Femur (tissue), 1 donor: ENCODE data around the gene TRAT1.
"Not testable (repeated sequence)": the region's sequence is repeated elsewhere in the genome, so short reads cannot be mapped to it uniquely, and the experiment has no call there.

Source experiments
- DNase-seq: peaks from one replicate; pipeline ENCODE4 v3.0.0-alpha.2; 2017

Gene TRAT1, protein sequence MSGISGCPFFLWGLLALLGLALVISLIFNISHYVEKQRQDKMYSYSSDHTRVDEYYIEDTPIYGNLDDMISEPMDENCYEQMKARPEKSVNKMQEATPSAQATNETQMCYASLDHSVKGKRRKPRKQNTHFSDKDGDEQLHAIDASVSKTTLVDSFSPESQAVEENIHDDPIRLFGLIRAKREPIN

DNA sequence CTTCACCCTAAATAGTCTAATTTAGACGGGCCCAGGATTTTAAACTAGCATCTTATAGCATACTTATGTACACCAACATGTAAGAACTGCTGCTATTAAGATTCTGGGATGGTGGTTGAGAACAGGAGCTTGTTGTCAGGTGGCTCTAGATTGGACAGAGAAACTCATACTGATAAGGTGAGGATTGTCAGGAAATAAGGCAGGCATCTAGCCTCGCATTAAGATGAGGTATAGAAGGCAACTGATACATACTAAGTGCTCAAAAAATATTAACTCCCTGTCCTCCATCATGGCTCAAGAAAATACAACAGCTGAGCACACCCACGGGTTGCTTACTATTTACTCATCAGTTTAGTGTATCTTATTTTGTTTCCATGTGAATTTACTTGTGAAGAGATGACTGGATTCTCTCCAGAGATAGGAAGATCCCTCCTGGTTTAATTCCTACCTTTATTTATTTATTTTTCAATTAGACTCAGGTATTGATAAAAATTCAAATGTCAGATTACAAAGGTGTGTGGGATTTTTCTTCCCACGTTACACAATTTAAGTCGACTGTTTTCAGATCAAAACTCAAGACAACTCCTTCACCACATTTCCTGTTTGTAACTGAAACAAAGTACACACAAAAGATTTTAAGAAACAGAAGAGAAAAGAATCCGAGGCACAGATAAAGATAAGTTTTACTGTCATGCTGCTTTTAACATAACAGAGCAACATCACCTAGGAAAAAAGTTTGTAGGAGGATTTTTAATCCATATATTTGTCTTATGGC is at the start of gene TRAT1:
Gene TRAT1 (plus strand): TSS at position 664 of the 775 bp plus-strand sequence. CDS start 142 bp downstream, outside the sequence.
- DNase-seq = no peak

DNA sequence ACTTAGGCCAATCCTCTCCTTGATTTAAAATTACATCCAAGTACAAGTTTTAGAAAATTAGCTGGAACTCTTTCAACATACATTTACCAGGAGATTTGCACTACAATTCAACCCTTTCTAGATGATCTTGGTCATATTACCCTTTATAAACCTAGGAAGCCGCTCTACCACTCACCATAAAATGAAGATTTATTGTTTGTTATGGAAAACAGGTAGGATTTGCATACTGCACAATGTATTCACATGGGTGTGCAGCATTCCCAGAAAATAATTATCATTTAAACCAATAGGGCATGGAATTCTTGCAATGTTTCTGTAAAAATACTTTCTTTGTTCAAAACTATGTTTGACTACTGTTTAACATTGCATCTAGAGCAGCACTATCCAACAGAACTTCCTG is 46.9 kb upstream of the TRAT1 start:
- DNase-seq = no peak

DNA sequence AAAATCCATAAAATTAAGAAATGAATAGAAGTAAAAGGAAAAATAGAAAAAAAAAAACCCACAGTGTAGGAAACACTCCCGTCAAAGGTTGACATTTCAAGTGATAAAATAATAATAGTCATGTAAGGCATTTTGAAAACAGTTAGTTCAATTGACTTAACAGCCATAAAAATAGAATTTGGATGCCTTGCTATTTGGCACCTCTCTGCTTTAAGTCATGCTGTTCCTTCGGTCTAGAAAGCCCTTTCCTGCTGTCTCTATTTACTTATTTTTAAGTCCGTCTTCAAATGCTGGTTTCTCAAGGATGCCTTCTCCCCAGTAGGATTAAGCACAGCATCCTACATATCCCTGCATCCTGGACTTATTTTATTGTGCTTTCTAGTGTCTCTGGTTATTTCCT is 43.1 kb upstream of the TRAT1 start:
- no peak for DNase-seq

DNA sequence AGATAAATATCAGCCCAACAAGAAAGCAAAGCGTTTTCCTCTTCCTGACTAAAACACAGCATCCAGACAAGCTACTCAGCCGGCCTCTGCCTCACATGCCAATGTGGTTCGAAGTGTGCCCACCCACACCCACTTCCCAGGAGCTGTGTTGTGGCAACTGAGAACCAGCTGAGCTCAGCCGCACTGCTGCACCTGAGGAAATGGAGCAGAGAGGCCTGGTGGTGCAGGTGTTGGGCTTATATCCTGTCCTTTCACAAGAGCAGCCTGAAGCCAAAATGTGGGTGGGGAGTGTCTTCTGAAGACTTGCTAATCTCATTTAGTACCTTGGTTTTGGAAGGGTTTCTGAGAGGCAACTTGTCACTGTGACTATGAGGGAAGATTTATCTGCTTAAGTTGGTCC is 42.4 kb upstream of the TRAT1 start:
- no peak for DNase-seq

DNA sequence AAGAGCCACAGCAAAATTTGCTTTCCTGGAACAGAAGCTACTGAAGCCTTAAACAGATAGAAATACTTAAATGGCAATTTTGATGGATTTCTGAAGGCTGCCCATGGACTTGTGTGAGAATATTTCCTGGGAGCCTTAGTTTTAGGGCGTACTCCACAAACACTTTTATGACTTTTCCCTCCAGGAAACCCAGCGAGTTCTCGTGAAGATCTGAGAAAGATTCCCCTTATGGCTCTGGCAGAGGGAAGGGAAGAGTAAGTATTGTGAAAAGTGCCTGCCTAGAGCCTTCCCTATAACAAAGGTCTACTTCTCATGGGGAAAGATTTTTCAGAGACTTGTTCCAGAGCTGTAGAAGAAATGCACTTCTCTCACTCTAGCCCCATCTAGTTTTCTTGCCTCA is 31.1 kb upstream of the TRAT1 start:
- DNase-seq = no peak

DNA sequence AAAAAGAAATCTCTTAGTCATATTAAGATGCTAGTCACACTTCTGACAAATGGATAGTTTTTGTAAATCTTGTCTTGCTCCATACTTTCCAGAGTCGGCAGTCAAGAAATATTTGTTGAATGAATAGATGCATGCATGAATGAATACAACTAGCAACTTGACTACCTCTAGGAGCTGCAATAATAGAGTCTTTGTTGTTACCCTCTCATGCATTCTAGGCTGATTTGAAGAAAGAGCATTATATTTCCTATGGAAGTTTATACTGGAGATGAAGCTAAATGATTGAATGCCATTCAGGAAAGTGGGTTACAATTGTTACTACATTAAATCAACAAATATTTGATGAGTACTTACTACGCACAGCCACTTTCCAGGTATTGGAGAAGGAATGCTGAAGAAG is 18.1 kb upstream of the TRAT1 start:
- DNase-seq = no peak

DNA sequence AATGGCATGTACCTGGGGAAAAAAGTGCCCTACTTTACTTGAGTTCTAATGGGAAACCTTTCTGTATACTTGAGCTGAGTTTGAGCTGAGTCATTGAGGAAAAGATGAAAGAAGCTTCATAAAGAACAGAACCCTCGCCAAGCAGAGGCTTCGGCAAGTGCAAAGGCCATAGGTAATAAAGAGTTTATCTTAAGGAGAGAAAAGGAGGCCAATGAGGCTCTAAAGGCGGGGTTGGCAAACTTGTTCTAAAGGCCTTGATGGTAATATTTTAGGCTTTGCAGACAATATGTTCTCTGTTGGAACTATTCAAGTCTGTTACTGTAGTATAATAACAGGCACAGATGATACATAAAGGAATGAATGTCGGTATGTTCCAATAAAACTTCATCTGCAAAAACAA is 17.6 kb upstream of the TRAT1 start:
- no peak for DNase-seq

DNA sequence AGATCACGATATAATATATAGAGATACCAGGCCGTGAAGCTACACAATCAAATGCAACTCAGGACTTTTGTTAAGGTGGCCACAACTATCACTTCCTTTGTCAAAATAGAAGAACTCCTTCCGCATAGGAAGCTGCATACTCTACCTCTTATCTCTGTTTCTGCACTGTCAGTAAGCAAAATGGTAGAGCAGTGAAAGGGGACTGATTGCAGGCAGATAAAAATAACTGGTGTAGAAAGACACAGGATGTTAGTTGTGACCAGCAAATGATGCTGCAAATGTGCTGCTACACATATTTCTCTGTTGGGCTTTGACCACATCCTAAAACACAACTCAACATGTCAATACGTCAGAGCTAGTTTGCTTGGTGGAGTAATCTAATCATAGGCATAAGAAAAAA is 16.3 kb upstream of the TRAT1 start:
- DNase-seq = no peak

DNA sequence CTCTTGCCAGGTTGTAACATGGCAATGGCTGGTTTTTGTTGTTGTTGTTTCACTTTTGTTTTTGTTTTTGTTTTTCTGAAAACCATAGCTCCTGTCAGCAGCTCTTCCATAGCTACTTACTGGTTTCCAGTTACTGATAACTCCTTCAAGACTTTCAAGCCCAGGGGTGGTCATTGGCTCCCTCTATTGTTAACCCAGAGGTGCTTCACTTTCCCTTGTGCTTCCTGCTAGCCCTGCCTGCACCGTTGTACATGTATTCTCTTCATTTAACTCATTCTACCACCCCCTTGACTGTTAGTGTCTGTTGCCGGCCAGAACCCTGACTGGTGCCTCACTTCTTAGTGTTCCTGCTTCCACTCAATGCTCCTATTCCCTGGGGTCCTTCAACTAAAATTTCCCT is 4.2 kb upstream of the TRAT1 start:
- no peak for DNase-seq

DNA sequence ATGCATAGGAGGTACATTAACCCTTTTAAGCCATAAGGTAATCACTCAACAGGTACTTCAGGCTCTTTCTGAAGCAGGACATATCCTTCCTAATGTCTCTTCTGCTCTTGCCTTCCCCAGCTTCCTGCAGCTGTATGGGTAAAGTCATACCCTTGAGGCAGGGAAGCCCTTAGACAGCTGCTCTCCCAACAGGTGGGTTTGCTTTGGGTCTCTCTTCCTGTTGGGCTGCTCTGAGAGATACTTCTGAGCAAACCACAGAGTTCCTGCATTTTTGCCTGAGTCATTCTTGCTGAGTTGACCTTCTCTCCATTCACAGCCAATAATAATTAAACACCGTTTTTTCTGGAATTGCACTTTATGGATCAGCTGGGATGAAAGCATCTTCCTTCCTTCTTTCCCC is 2.0 kb upstream of the TRAT1 start:
- DNase-seq = no peak

DNA sequence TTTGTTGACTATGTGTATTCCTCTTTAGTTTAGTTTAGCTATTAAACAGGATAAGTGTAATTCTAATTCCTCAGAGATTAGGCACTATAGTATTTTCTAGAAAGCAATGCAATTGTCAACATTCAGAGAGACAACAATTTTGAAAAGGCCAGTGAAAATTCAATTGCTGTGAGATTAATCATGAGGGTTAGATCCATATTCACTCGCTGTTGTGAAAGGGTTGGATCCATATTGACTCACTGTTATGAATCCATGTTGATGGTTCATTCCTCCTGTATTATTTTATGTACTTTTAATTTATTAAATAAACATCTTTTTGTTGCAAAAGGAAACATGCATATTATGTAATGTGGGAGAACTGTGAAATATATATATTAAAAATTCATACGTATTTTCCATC is 641 bp downstream of the TRAT1 start:
- DNase-seq = no peak

DNA sequence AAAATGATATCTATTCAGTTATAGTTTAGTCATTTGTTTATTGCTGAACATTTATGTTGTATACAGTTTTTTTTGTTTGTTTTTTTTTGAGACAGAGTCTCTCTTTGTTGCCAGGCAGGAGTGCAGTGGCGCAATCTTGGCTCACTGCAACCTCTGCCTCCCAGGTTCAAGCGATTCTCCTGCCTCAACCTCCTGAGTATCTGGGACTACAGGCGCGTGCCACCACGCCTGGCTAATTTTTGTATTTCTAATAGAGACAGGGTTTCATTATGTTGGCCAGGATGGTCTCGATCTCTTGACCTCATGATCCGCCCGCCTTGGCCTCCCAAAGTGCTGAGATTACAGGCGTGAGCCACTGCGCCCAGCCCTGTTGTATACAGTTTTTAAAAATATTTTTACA is 1.2 kb downstream of the TRAT1 start:
- DNase-seq = not testable (repeated sequence)

DNA sequence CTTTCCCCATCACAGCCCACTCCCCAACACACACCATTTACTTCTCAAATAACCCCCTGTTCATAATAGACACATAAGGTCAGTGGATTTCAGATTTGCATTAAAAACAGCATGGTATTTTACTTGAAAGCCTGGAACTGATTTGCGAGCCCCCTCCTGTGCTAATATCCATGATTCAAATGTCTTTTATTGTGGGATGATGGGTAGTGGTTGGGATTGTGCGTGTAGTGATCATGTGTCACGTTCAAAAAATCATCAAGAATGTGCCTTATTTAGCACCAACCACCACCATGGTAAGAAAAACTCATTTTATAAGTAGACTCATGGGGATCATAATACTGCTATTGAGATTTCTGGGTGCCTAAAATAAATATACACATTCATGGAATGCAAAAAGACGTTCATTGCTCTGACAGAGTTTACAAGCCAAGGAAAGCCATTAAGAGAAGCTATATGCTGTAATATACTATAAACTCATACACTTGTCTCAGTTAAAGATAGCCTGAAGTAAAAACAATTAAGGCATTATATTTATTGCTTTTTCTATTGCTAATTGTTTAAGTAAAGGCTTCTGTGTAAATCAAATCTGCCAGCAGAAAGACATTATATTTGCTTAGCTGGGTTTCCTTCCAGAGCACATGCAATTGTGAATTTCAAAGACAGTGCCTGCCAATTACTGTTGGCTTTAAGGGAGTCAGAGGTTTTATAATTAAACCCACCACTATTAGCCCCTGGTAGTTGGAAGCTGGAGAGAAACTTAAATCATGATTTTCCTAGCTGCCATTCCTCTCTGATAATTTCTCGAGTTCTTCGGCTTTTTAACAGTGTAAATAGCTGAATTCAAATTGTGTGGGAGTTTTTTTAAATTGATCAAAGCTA is 4.0 kb downstream of the TRAT1 start:
- no peak for DNase-seq

DNA sequence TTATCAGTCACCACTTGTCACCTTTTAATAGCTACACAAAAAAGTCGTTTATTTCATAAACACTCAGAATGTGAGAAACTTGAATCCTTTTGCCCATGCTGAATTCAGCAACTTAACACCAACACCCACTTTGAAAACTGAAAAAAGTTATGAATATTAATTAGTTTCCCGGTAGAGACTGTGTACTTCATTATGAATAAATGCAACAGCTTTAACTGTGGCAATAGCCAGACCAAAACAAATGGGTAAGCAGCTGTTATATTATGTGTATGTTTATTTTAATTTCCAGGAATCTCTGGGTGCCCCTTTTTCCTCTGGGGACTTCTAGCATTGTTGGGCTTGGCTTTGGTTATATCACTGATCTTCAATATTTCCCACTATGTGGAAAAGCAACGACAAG is 7.8 kb downstream of the TRAT1 start:
- DNase-seq = no peak

DNA sequence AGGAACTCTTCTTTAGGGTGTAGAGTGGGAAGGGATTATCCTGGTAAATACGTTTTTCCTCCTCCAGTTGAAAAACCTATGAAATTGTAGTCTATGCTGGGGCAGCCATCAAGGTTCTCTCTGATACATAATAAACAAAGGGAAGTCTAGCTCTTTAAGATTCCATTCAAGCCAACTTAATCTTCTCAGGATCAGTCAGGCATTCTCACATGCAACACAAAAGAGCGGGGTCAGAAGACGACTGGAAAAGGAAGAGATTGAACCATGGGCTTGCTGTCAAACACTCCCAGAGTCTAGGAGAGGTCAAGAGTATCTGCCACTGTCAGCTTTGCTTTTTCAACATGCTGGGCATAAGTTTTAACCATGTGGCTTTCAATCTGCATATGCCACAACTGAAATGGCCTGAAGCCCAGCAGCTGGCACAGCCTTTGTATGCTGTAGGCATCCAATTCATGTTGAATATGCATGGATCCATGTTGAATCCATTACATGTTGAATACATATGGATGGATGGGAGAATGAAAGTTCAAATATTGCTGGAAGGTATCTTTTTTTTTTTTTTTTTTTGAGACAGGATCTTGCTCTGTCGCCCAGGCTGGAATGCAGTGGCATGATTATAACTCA is 8.5 kb downstream of the TRAT1 start:
- no peak for DNase-seq

DNA sequence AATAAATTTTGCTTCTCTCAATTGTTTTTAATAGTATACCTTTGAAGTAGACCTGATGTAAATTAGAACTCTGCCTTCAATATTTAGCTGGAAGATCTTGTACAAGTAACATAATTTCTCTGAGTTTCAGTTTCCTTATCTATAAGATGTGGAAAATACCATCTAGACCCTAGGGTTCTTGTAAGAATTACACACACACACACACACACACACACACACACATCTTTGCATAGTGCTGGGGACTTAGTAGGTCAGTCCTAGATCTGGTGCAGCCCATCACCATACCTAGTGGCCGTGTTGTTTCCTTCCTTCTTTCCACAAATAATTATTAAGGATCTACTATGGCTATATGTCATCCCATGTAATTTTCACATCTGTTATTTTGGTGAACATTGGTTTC is 11.0 kb downstream of the TRAT1 start:
- no peak for DNase-seq

DNA sequence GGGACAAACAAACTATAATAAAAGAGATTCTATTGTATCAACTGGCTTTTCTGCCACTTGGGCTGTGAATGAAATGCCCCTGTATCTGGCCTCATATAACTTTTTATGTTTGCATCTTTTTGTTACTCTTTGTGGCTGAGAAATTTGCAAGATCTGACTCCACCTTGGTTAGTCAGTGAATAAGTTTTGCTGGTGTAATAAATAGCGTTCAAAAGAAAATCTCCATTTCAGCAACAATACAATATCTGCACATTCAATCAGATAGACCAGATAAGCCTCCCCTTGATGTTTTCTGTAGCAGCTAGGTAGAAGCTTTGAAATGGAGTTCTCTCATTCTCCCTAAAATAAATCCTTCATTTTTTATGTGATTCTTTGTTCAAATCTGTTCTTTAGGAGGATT is 12.0 kb downstream of the TRAT1 start:
- DNase-seq = no peak

DNA sequence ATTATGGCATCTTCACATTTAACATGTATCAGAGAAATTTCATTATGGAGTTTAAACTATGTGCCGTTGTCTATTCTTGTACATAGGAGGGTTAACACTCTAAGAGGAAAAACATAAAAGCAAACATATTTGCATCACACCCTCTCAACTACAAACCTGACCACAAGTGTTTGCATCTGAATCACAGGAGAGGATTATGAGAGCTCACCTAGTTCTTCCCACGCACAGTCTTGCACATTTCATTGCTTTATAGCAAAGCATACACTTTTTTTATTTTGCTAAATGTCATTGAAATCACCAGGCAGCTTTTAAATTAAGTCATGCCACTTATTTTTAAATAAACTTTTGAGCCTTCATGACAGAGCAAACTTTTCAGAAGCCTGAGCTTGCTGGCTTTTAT is 12.5 kb downstream of the TRAT1 start:
- DNase-seq = no peak

DNA sequence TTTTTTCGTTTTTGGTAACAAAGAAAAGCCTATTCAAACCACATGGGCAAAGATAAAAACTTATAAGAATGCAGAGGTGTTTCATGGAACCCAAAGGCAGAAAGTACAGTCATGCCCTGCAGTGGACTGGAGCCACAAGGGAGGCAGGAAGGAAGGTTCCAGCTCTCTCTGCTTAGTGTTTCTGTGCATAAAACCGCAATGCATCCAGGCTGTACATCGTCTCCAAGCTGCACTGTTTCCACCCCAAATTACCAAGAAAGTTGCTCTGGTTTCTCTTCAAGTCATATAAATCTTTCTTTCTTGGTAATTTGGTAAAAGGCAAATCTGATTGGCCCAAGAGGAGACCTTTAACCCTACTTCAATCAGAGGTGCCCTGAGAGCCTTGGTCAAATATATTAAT is 15.8 kb downstream of the TRAT1 start:
- no peak for DNase-seq

DNA sequence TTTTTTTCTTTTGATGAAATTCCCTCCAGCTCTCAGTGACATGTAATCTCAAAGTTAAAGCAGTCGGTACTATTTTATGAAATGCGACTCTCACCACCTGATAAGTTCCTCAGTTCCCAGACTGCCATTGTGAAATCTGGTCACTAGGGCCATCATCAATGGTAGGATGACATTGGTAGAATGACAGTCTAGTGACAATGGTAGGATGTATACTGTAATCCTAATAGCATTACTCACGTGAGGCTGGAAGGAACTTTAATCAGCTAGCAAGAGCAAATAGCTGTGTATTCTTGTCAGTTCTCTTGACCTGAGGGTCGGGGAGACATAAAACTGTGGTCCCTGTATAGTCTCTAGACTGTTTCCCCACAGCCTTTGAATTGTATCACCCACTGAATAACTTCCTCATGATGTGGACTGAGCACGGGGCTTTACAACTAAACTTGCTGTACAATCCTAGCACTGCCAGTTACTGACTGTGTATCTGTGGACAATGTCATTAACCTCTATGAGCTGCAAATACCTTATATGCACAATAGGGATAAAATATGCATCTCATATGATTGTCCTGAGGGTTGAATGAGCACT is 23.2 kb downstream of the TRAT1 start:
- DNase-seq = no peak

DNA sequence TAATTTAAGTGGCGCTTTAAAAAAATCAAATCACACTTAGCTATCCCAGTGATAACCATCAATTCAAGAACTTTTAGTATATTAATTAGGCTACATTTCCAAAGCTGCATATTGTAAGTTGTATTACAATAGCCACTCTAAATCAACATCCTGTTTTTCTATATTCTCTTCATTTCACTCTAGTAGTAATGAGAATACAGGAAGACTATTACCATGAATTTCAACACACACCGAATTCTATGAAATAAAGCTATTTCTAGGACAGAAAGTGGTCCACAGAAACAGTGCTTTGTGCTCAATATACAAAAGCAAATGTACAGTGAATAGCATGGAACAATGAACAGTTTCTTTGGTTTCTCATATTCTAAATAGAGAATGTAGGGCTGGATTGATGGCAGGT is 24.6 kb downstream of the TRAT1 start:
- no peak for DNase-seq

DNA sequence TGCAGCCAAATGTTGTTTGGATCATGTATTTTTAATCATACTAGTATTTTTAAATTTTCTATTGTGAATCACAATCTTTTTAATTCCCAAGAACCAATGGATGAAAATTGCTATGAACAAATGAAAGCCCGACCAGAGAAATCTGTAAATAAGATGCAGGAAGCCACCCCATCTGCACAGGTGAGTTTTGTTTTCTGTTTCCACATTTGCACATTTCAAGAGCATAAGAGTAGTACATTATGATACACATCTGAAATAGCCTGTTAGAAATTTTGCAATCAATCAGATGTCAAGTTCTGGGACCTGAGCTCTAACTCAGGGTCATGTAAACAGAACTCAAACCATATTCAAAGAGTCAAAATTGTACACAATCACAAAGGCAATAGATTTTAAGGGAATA is 26.5 kb downstream of the TRAT1 start:
- no peak for DNase-seq

DNA sequence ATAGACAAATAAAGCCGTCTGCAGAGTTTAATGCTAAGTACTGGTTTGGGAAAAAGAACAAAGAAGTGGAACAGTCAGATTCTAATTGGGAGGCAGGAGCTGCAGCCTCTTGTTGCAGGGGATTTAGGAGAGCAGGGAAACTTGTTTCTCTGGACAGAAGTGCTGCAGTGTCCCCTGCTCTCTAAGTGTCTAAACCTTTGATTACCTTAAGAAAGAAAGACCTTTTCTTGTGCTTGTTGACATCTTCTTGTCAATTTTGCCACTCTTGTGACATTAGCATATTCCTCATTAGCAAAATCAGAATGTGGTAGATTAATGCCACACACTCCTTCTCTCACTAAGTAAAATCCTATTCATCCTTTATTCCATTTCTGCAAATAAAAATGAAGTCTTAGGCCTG is 38.8 kb downstream of the TRAT1 start:
- DNase-seq = no peak
